Measurements from ENCODE around the gene MAP2K4.

DNA sequence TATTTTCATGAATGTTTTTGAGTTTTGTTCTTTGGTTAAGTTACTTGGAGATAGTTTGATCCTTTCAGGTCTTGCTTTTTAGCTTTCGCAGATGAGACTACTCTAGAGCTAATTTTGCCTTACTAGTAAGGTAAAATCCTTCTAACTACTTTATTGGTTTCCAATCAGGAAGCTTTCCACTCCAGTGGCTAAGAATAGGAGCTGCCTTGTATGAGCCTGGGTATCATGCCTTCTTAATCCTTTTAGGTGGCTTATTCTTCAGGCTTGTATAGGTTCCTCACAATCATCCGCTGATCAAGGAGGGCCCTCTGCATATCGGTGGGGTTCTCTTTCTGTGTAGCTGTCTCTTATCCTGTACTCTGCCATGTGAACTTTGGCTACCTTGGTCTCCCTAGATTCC, 53.7 kb downstream of the MAP2K4 start:
- TF ChIP-seq CTCF (IDR thresholded peaks at IDR 0.05; ENCODE audit: control extremely low read depth in 1 of 3, insufficient read depth in 1 of 3, low read depth in 1 of 3, low read length in 3 of 3), result no peak
- no peak for TF ChIP-seq MAX (IDR thresholded peaks at IDR 0.05)
- no peak for TF ChIP-seq EZH2 (IDR thresholded peaks at IDR 0.05; ENCODE audit: low read depth, low read length, severe bottlenecking)
- no peak for TF ChIP-seq RNF2 (IDR thresholded peaks at IDR 0.05; ENCODE audit: borderline replicate concordance, low read depth, low read length, missing control alignments, poor library complexity, severe bottlenecking)
- no peak for TF ChIP-seq YY1 (IDR thresholded peaks at IDR 0.05; ENCODE audit: low read depth, low read length)
- no peak for TF ChIP-seq SIN3A (conservative IDR thresholded peaks at IDR 0.05 in 1 of 2, IDR thresholded peaks at IDR 0.05 in 1 of 2; ENCODE audit: low read depth in 1 of 2, low read length in 2 of 2)
